Trophoblast cell (in vitro differentiated cells and primary cell): Measurements from ENCODE around the gene PDE8A.

Source experiments
- DNase-seq, 2 donors: peaks; one replicate each; pipeline ENCODE4 v3.0.0-alpha.2; 2016
- H2AFZ ChIP-seq: 2 replicates; pipeline ENCODE4 v1.6.1; 2013; ENCODE audit warnings: low read length, moderate library complexity, mild to moderate bottlenecking; ENCODE audit not compliant: insufficient read depth, poor library complexity
- H2AK5ac ChIP-seq: 2 replicates; pipeline ENCODE4 v1.6.1; 2013; ENCODE audit warnings: mild to moderate bottlenecking, low read length
- H2BK120ac ChIP-seq: 2 replicates; pipeline ENCODE4 v1.6.1; 2013; ENCODE audit warnings: low read length, mild to moderate bottlenecking, moderate library complexity; ENCODE audit not compliant: insufficient read depth, poor library complexity
- H2BK12ac ChIP-seq: 2 replicates; pipeline ENCODE4 v1.6.1; 2013; ENCODE audit warnings: mild to moderate bottlenecking, low read length, moderate library complexity
- H2BK5ac ChIP-seq: 2 replicates; pipeline ENCODE4 v1.6.1; 2013; ENCODE audit warnings: low read length, low read depth, moderate library complexity, mild to moderate bottlenecking; ENCODE audit not compliant: poor library complexity
- H3K14ac ChIP-seq: 2 replicates; pipeline ENCODE4 v1.6.1; 2013; ENCODE audit warnings: mild to moderate bottlenecking, low read length
- H3K18ac ChIP-seq: 2 replicates; pipeline ENCODE4 v1.6.1; 2013; ENCODE audit warnings: mild to moderate bottlenecking, low read length
- H3K23ac ChIP-seq: 2 replicates; pipeline ENCODE4 v1.6.1; 2013; ENCODE audit warnings: low read length
- H3K27ac ChIP-seq: 2 replicates; pipeline ENCODE4 v1.5.1; 2013; ENCODE audit warnings: low read depth, mild to moderate bottlenecking, inconsistent platforms, low read length, moderate library complexity
- H3K27me3 ChIP-seq: 2 replicates; pipeline ENCODE4 v1.6.1; 2013; ENCODE audit warnings: inconsistent platforms, mild to moderate bottlenecking, low read length, moderate library complexity; ENCODE audit not compliant: insufficient read depth
- H3K36me3 ChIP-seq, 2 experiments: 1 replicate in 1 of 2; 2 replicates in 1 of 2; pipeline ENCODE4 v1.6.1; 2013; ENCODE audit warnings: low read length in 2 of 2, mild to moderate bottlenecking in 2 of 2, moderate library complexity in 1 of 2; ENCODE audit not compliant: insufficient read depth in 2 of 2, control insufficient read depth in 1 of 2
- H3K4ac ChIP-seq: 2 replicates; pipeline ENCODE4 v1.6.1; 2013; ENCODE audit warnings: low read depth, mild to moderate bottlenecking, low read length, moderate library complexity
- H3K4me1 ChIP-seq, 2 experiments: 1 replicate in 1 of 2; 2 replicates in 1 of 2; pipeline ENCODE4 v1.6.1; 2013; ENCODE audit warnings: low read length in 2 of 2, mild to moderate bottlenecking in 2 of 2, moderate library complexity in 1 of 2; ENCODE audit not compliant: insufficient read depth in 2 of 2, control insufficient read depth in 1 of 2
- H3K4me2 ChIP-seq: 2 replicates; pipeline ENCODE4 v1.6.1; 2013; ENCODE audit warnings: inconsistent platforms, mild to moderate bottlenecking, low read length, moderate library complexity
- H3K4me3 ChIP-seq: 2 replicates; pipeline ENCODE4 v1.5.1; 2013; ENCODE audit warnings: mild to moderate bottlenecking, low read depth, low read length, inconsistent platforms
- H3K79me1 ChIP-seq: one replicate; pipeline ENCODE4 v1.6.1; 2013; ENCODE audit warnings: low read length
- H3K79me2 ChIP-seq: 2 replicates; pipeline ENCODE4 v1.6.1; 2013; ENCODE audit warnings: low read length, mild to moderate bottlenecking; ENCODE audit not compliant: control insufficient read depth, insufficient read depth, poor library complexity
- H3K9ac ChIP-seq: 2 replicates; pipeline ENCODE4 v1.6.1; 2013; ENCODE audit warnings: mild to moderate bottlenecking, low read length
- H3K9me3 ChIP-seq: 2 replicates; pipeline ENCODE4 v1.6.1; 2013; ENCODE audit warnings: low read depth, mild to moderate bottlenecking, control low read depth, inconsistent platforms, low read length; ENCODE audit not compliant: insufficient read depth
- H4K12ac ChIP-seq: 2 replicates; pipeline ENCODE4 v1.6.1; 2013; ENCODE audit warnings: low read depth, mild to moderate bottlenecking, low read length, moderate library complexity
- H4K8ac ChIP-seq: 2 replicates; pipeline ENCODE4 v1.6.1; 2013; ENCODE audit warnings: low read depth, mild to moderate bottlenecking, low read length, moderate library complexity
- H4K91ac ChIP-seq: one replicate; pipeline ENCODE4 v1.6.1; 2013; ENCODE audit warnings: low read depth, mild to moderate bottlenecking, low read length, moderate library complexity
- WGBS: extraction: QIAGEN DNeasy Blood & Tissue Kit; methylation state at CpG from one replicate; pipeline ENCODE4 v1.1.7; 2013; ENCODE audit warnings: missing lambda C conversion rate; ENCODE audit not compliant: insufficient read length, insufficient coverage; ENCODE audit errors: extremely low coverage; 5-methylcytosine and 5-hydroxymethylcytosine counted together

The PDE8A gene

GRCh38 chr15:84982301-84982920 is 755 bp downstream of the PDE8A start:
- peak overlapping the region; percentile 74 for H3K4me3 ChIP-seq
- H3K27ac ChIP-seq: no peak overlapping the region
- H2AK5ac ChIP-seq: no peak overlapping the region
- peak overlapping the region; percentile 5 for H3K9ac ChIP-seq
- H4K12ac ChIP-seq: no peak overlapping the region
- H3K14ac ChIP-seq: peak overlapping the region; percentile 89
- no peaks in the 10 kb centered on the region for H3K36me3 ChIP-seq
- peak overlapping the region; percentile 99 for H2AFZ ChIP-seq
- peaks cover 16% of the 10 kb centered on the region for H3K79me1 ChIP-seq
- peak overlapping the region; percentile 82 for H4K91ac ChIP-seq
- no CpG with 5 or more reads among the region's 46 CpGs for WGBS
- peak overlapping the region; percentile 97 for H4K8ac ChIP-seq
- no peak overlapping the region for H3K23ac ChIP-seq
- peaks cover 8% of the 10 kb centered on the region for H3K79me2 ChIP-seq
- H2BK12ac ChIP-seq: no peak overlapping the region
- peak overlapping the region; percentile 96 for H3K18ac ChIP-seq
- peak; percentile 12 to 46 for DNase-seq
- H3K27me3 ChIP-seq: peaks cover 8% of the 10 kb centered on the region
- H3K4me1 ChIP-seq: peaks cover 3 to 8% of the 10 kb centered on the region in 2 experiments
- no peaks in the 10 kb centered on the region for H3K9me3 ChIP-seq
- peak overlapping the region; percentile 24 for H2BK120ac ChIP-seq
- H2BK5ac ChIP-seq: peak overlapping the region; percentile 80
- peak overlapping the region; percentile 42 for H3K4ac ChIP-seq
- H3K4me2 ChIP-seq: peak overlapping the region; percentile 78

- H3K14ac ChIP-seq: no peak overlapping the region
- no peak overlapping the region for H2AK5ac ChIP-seq
- H2BK5ac ChIP-seq: no peak overlapping the region
- H3K79me2 ChIP-seq: peaks cover 8% of the 10 kb centered on the region
- H3K4me1 ChIP-seq: peaks cover 3 to 8% of the 10 kb centered on the region in 2 experiments
- no peak overlapping the region for H2BK120ac ChIP-seq
- H3K27me3 ChIP-seq: peaks cover 8% of the 10 kb centered on the region
- DNase-seq: no peak
- no peaks in the 10 kb centered on the region for H3K9me3 ChIP-seq
- WGBS: no CpG with 5 or more reads among the region's 4 CpGs
- no peak overlapping the region for H3K9ac ChIP-seq
- no peak overlapping the region for H3K27ac ChIP-seq
- H2AFZ ChIP-seq: no peak overlapping the region
- no peak overlapping the region for H3K4ac ChIP-seq
- no peak overlapping the region for H4K91ac ChIP-seq
- no peak overlapping the region for H3K4me3 ChIP-seq
- no peaks in the 10 kb centered on the region for H3K36me3 ChIP-seq
- H3K18ac ChIP-seq: no peak overlapping the region
- peaks cover 16% of the 10 kb centered on the region for H3K79me1 ChIP-seq
- H3K4me2 ChIP-seq: no peak overlapping the region
- H3K23ac ChIP-seq: no peak overlapping the region
- H2BK12ac ChIP-seq: no peak overlapping the region
- H4K8ac ChIP-seq: no peak overlapping the region
- no peak overlapping the region for H4K12ac ChIP-seq
Measured at GRCh38 chr15:84983294-84983693, 1.6 kb downstream of the PDE8A start.

GRCh38 chr15:84983711-84984110 is 2.1 kb downstream of the PDE8A start:
- Histone ChIP-seq H3K4me1 (peaks cover 3 to 8% of the 10 kb centered on the region in 2 experiments), H3K4me2 (no peak overlapping the region)

GRCh38 chr15:84985158-84985557 is 3.5 kb downstream of the PDE8A start:
- Histone ChIP-seq H2AK5ac (no peak overlapping the region), H3K4ac (no peak overlapping the region)
- WGBS: no CpG with 5 or more reads among the region's 2 CpGs

More at GRCh38 chr15:84983711-84984110, 2.1 kb downstream of the PDE8A start:
- WGBS: no CpG with 5 or more reads among the region's 2 CpGs
- Histone ChIP-seq H2AFZ (no peak overlapping the region), H3K27ac (no peak overlapping the region), H3K27me3 (peaks cover 8% of the 10 kb centered on the region), H3K18ac (no peak overlapping the region), H2AK5ac (no peak overlapping the region), H2BK120ac (no peak overlapping the region), H4K12ac (no peak overlapping the region), H3K9me3 (no peaks in the 10 kb centered on the region), H3K23ac (no peak overlapping the region), H3K79me1 (peaks cover 16% of the 10 kb centered on the region), H3K9ac (no peak overlapping the region), H4K91ac (no peak overlapping the region), H2BK5ac (no peak overlapping the region), H3K79me2 (peaks cover 8% of the 10 kb centered on the region), H3K36me3 (no peaks in the 10 kb centered on the region), H4K8ac (no peak overlapping the region), H3K4me3 (no peak overlapping the region), H3K14ac (no peak overlapping the region), H2BK12ac (no peak overlapping the region), H3K4ac (no peak overlapping the region)
- no peak for DNase-seq

More at GRCh38 chr15:84985158-84985557, 3.5 kb downstream of the PDE8A start:
- H2BK12ac ChIP-seq: no peak overlapping the region
- no peak overlapping the region for H4K91ac ChIP-seq
- no peak overlapping the region for H3K18ac ChIP-seq
- no peak overlapping the region for H2AFZ ChIP-seq
- no peak overlapping the region for H3K4me3 ChIP-seq
- H3K79me2 ChIP-seq: peaks cover 8% of the 10 kb centered on the region
- H2BK120ac ChIP-seq: no peak overlapping the region
- H2BK5ac ChIP-seq: no peak overlapping the region
- no peak overlapping the region for H3K4me2 ChIP-seq
- no peak overlapping the region for H4K8ac ChIP-seq
- no peak overlapping the region for H3K14ac ChIP-seq
- no peak overlapping the region for H3K27ac ChIP-seq
- no peak overlapping the region for H4K12ac ChIP-seq
- peaks cover 8% of the 10 kb centered on the region for H3K27me3 ChIP-seq
- no peak for DNase-seq
- no peaks in the 10 kb centered on the region for H3K9me3 ChIP-seq
- no peak overlapping the region for H3K9ac ChIP-seq
- peaks cover 0 to 3% of the 10 kb centered on the region in 2 experiments for H3K4me1 ChIP-seq
- peaks cover 15% of the 10 kb centered on the region for H3K79me1 ChIP-seq
- no peak overlapping the region for H3K23ac ChIP-seq
- no peaks in the 10 kb centered on the region for H3K36me3 ChIP-seq
